GM19240 (cell line): Measurements from ENCODE around the gene SERPINB10.

Source experiments
- DNase-seq: peaks from one replicate; pipeline ENCODE4 v3.0.0; 2011; ENCODE audit warnings: low spot score; ENCODE audit not compliant: insufficient read length

The SERPINB10 gene, protein sequence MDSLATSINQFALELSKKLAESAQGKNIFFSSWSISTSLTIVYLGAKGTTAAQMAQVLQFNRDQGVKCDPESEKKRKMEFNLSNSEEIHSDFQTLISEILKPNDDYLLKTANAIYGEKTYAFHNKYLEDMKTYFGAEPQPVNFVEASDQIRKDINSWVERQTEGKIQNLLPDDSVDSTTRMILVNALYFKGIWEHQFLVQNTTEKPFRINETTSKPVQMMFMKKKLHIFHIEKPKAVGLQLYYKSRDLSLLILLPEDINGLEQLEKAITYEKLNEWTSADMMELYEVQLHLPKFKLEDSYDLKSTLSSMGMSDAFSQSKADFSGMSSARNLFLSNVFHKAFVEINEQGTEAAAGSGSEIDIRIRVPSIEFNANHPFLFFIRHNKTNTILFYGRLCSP

GRCh38 chr18:63907664-63908063 is at the start of gene SERPINB10:
TSS of gene SERPINB10 (plus strand) at chr18:63907958. CDS start at chr18:63915511, 7,553 bp downstream.
- DNase-seq, result no peak

DNA sequence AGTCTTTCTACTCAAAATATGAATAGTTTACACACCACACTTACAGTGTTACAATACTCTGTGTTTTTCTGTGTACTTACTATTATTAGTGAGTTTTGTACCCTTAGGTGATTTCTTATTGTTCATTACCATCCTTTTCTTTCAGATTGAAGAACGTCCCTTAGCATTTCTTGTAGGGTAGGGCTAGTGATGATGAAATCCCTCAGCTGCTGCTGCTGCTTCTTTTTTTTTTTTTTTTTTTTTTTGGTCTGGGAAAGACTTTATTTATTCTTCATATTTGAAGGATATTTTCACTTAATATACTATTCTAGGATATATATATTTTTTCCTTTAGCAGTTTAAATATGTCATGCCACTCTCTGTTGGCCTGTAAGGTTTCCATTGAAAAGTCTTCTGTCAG is 49.3 kb upstream of the SERPINB10 start:
- no peak for DNase-seq

GRCh38 chr18:63859781-63860475 is 47.8 kb upstream of the SERPINB10 start:
- DNase-seq, result no peak

DNA sequence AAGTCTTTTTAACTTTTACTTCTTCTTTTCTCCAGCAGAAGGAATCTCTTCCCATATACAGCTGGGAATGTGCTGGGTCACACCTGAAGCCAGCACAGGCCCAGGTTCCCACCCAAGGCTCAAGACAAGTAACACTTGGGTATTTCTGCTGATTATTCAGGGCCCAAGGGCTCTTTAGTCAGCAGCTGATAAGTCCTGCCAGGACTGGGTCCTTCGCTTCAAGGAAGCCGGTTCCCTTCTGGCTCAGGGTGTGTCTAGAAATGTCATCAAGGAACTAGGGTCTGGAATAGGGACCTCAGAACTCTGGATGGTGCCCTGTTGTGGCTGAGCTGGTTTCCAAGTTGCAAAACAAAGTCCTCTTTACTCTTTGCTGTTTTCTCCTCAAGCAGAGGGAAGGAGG is 47.2 kb upstream of the SERPINB10 start:
- DNase-seq, result no peak

GRCh38 chr18:63867368-63868125 is 40.2 kb upstream of the SERPINB10 start:
- no peak for DNase-seq

DNA sequence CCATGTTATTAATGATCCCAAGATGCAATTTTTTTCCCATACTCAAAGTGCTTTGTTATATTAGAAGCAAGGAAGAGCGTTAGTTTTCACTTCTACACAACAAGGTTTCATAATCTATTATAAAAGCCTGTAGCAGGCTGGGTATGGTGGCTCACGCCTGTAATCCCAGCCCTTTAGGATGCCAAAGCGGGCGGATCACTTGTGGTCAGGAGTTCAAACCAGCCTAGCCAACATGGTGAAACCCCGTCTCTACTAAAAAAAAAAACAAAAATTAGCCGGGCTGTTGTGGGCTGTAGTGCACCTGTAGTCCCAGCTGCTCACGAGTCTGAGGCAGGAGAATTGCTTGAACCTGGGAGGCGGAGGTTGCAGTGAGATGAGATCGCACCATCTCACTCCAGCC is 39.2 kb upstream of the SERPINB10 start:
- no peak for DNase-seq

DNA sequence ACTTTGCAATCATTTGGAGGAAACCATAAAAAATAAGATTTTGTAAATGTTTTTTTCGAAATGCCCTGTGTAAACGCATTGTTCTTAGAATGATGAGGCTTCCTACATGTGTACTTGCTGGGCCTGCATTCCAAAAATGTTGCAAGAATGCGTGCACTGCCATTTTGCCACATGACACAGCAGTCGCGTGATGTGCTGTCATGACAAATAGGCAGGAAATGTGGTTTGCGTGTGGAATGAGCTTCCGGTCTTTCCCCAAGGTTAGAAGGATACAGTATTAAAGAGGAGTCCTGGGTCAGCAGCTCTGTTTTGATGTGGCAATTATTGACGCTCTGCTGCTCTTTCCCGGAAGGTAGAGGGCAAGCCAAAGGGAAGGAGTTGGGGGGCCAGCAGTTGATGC is 38.4 kb upstream of the SERPINB10 start:
- no peak for DNase-seq

DNA sequence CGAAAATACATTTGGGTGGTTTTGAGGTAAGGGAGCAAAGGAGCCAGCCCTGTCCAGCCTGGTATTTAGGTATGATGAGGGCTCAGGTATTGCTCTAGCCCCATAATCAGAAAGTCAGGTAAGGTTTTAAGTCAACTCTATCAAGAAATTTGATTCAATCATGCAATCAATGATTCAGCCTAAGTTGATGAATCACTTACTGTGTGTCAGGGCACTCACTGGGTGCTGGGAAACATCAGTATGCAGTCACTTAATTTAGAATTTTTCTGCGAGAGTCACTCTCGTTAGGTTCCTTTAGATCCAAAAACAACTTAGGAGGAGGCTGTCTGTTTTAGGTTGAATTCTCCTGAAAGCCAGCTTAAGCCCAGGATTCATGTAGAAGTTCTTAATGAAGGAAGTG is 37.9 kb upstream of the SERPINB10 start:
- DNase-seq, result no peak

GRCh38 chr18:63871836-63872235 is 35.9 kb upstream of the SERPINB10 start:
- DNase-seq, result no peak

- DNase-seq, result no peak
Measured at GRCh38 chr18:63872586-63872985, 35.2 kb upstream of the SERPINB10 start.

- no peak for DNase-seq
Measured at GRCh38 chr18:63878343-63878742, 29.4 kb upstream of the SERPINB10 start.

DNA sequence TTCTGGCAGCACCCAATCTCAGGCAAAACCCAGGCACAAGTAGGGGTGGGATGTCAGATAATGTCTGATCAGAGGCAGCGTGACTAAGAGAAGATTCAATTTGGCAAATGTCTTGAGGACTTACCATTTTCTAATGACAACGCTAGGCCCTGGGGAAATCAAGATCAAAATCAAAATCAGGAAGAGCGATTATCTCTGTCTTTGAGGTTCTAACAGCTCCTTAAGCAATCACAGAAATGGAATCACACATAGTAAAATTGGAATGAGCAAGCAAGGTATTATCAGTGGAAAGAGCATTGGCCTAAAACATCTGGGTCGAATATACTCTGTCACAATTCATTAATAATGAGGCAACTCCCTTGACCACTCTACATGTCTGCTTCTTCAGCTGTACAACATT is 28.8 kb upstream of the SERPINB10 start:
- no peak for DNase-seq

- DNase-seq, result no peak
Measured at GRCh38 chr18:63879709-63880108, 28.0 kb upstream of the SERPINB10 start.

DNA sequence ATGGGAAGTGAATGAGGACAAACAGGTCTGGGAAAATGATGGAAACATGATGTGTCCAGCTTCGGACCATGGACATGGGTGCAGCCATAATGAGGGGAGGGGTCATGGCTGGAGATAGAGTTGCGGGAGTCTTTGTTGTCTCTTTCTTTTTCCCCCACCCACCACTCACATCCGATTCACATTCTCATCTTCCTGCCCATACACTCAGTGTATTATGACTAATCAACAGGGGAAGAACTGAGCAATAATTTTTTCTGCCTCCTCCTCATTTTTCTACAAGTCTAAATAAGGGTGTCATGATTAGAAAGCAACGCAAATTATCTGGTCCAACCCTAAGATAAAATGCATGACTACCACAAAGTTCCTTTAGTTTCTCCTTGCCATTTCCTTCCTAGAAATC is 25.9 kb upstream of the SERPINB10 start:
- no peak for DNase-seq

GRCh38 chr18:63882333-63883141 is 25.2 kb upstream of the SERPINB10 start:
- no peak for DNase-seq

GRCh38 chr18:63883617-63884016 is 24.1 kb upstream of the SERPINB10 start:
- DNase-seq, result no peak

DNA sequence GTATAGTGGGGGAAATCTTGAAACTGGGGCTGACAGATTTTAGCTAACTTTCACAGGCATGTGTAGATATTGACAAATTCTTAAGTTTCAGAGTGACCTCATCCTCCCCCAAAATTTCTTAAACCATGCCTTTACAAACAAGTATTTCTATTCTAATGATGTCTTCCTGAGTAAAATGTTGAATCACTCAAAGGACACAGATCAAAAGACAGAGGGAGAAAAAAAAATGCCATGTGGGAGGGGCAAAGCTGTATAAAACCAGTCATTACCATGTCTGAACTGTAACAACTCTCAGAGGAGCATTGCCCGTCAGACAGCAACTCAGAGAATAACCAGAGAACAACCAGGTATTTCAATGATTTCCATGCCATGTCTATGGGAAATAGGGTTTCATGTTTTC is 20.3 kb upstream of the SERPINB10 start, which contains the start of gene SERPINB2:
Gene SERPINB2 (plus strand): TSS at position 282 of the 400 bp plus-strand sequence. CDS start 3,740 bp downstream, outside the sequence.
- DNase-seq, result no peak

- no peak for DNase-seq
Measured at GRCh38 chr18:63888470-63889190, 19.1 kb upstream of the SERPINB10 start.

GRCh38 chr18:63889626-63890025 is 18.1 kb upstream of the SERPINB10 start:
- DNase-seq, result no peak

GRCh38 chr18:63890237-63890949 is 17.4 kb upstream of the SERPINB10 start:
- no peak for DNase-seq
